ENCODE data around the gene MRPS5. TPM values are rescaled to one million over a fixed set of nuclear protein-coding genes. Genes with fewer than 3 reads are reported as not detected.

The MRPS5 gene
- total and polyA plus RNA-seq, 2 donors (not counting 1 experiment from before 2014, with no cell fraction given): 46.3 to 48.0 TPM

- ChIA-PET CTCF (no interaction called here), POLR2A (no interaction called here)
- DNase-seq: no peak
- WGBS (ENCODE audit: insufficient coverage): 55% methylated on average over 4 of the region's 5 CpGs
- Histone ChIP-seq H4K20me1 (ENCODE audit: control insufficient read depth, insufficient read depth, low read length, poor library complexity, severe bottlenecking) (no peaks in the 10 kb centered on the region), H3K9me3 (ENCODE audit: control extremely low read depth in 1 of 3, control insufficient read depth in 2 of 3, insufficient read depth in 1 of 3, low read length in 2 of 3) (no peaks in the 10 kb centered on the region), H3K27me3 (replicated peaks in 1 of 4; ENCODE audit: control extremely low read depth in 1 of 4, control insufficient read depth in 3 of 4, insufficient read depth in 4 of 4, low read length in 3 of 4) (peaks cover 0 to 9% (median 1%) of the 10 kb centered on the region in 4 experiments), H3K27ac (ENCODE audit: low read length in 2 of 2) (no peak overlapping the region), H3K79me2 (ENCODE audit: control insufficient read depth, insufficient read depth, low read length) (no peaks in the 10 kb centered on the region), H2AFZ (ENCODE audit: insufficient read depth, low read depth, low read length, poor library complexity, severe bottlenecking) (no peak overlapping the region), H3K4me3 (ENCODE audit: control extremely low read depth in 1 of 5, extremely low read depth in 1 of 5, insufficient read depth in 1 of 5, low read depth in 2 of 5, low read length in 4 of 5) (no peak overlapping the region), H3K4me2 (replicated peaks; ENCODE audit: low read depth, low read length, poor library complexity, severe bottlenecking) (no peak overlapping the region), H3K4me1 (ENCODE audit: control insufficient read depth in 2 of 2, insufficient read depth in 2 of 2, low read length in 2 of 2) (no peaks in the 10 kb centered on the region), H3K36me3 (replicated peaks in 1 of 2; ENCODE audit: control extremely low read depth in 1 of 2, control insufficient read depth in 1 of 2, extremely low read depth in 1 of 2, insufficient read depth in 2 of 2, low read length in 1 of 2) (no peaks in the 10 kb centered on the region), H3K9ac (ENCODE audit: low read length) (no peak overlapping the region)
- no peak for ATAC-seq (ENCODE audit: low read depth)
- TF ChIP-seq CTCF (IDR thresholded peaks at IDR 0.05) (no peak), EZH2 (IDR thresholded peaks at IDR 0.05; ENCODE audit: borderline replicate concordance, insufficient read depth, low read depth, low read length, poor library complexity, severe bottlenecking) (no peak)
- intact Hi-C loops (cut with micrococcal nuclease): no loop called here
- Mint-ChIP-seq H3K27me3 (peaks cover 24% of the 10 kb centered on the region), H3K9me3 (ENCODE audit: insufficient read depth) (no peaks in the 10 kb centered on the region), H3K27ac (no peak overlapping the region), H3K4me3 (no peak overlapping the region), H3K4me1 (no peaks in the 10 kb centered on the region)
Observed at GRCh38 chr2:95044601-95045000, 77.0 kb downstream of the MRPS5 start.

GRCh38 chr2:95043300-95044093, 78.1 kb downstream of the MRPS5 start:
- no peaks in the 10 kb centered on the region for H3K9me3 ChIP-seq (ENCODE audit: control extremely low read depth in 1 of 3, control insufficient read depth in 2 of 3, insufficient read depth in 1 of 3, low read length in 2 of 3)
- no peak for TF ChIP-seq EZH2 (IDR thresholded peaks at IDR 0.05; ENCODE audit: borderline replicate concordance, insufficient read depth, low read depth, low read length, poor library complexity, severe bottlenecking)
- no peak for TF ChIP-seq CTCF (IDR thresholded peaks at IDR 0.05)
- 45% methylated on average over 16 of the region's 17 CpGs for WGBS (ENCODE audit: insufficient coverage)
- no peaks in the 10 kb centered on the region for H3K36me3 ChIP-seq (replicated peaks in 1 of 2; ENCODE audit: control extremely low read depth in 1 of 2, control insufficient read depth in 1 of 2, extremely low read depth in 1 of 2, insufficient read depth in 2 of 2, low read length in 1 of 2)
- no peak overlapping the region for H3K4me2 ChIP-seq (replicated peaks; ENCODE audit: low read depth, low read length, poor library complexity, severe bottlenecking)
- H3K9me3 Mint-ChIP-seq (ENCODE audit: insufficient read depth): peaks cover 3% of the 10 kb centered on the region
- POLR2A ChIA-PET: no interaction called here
- intact Hi-C loops (cut with micrococcal nuclease): no loop called here
- DNase-seq: no peak
- no peak overlapping the region for H3K4me3 ChIP-seq (ENCODE audit: control extremely low read depth in 1 of 5, extremely low read depth in 1 of 5, insufficient read depth in 1 of 5, low read depth in 2 of 5, low read length in 4 of 5)
- peaks cover 24% of the 10 kb centered on the region for H3K27me3 Mint-ChIP-seq
- no peak overlapping the region for H3K27ac ChIP-seq (ENCODE audit: low read length in 2 of 2)
- no peak overlapping the region for H3K4me3 Mint-ChIP-seq
- peaks cover 0 to 9% (median 1%) of the 10 kb centered on the region in 4 experiments for H3K27me3 ChIP-seq (replicated peaks in 1 of 4; ENCODE audit: control extremely low read depth in 1 of 4, control insufficient read depth in 3 of 4, insufficient read depth in 4 of 4, low read length in 3 of 4)
- no peak overlapping the region for H3K9ac ChIP-seq (ENCODE audit: low read length)
- H3K4me1 Mint-ChIP-seq: no peaks in the 10 kb centered on the region
- ATAC-seq (ENCODE audit: low read depth): no peak
- CTCF ChIA-PET: no interaction called here
- no peaks in the 10 kb centered on the region for H3K4me1 ChIP-seq (ENCODE audit: control insufficient read depth in 2 of 2, insufficient read depth in 2 of 2, low read length in 2 of 2)
- no peak overlapping the region for H3K27ac Mint-ChIP-seq
- H2AFZ ChIP-seq (ENCODE audit: insufficient read depth, low read depth, low read length, poor library complexity, severe bottlenecking): no peak overlapping the region
- H3K79me2 ChIP-seq (ENCODE audit: control insufficient read depth, insufficient read depth, low read length): no peaks in the 10 kb centered on the region
- no peaks in the 10 kb centered on the region for H4K20me1 ChIP-seq (ENCODE audit: control insufficient read depth, insufficient read depth, low read length, poor library complexity, severe bottlenecking)

Data from B cell (primary cell).